ENCODE data around the gene NEURL1. TPM values are rescaled to one million over a fixed set of nuclear protein-coding genes. Genes with fewer than 3 reads are reported as not detected.

Gene NEURL1
- total and polyA plus RNA-seq, 9 donors, result 0.28 to 5.6 (median 3.1) TPM

- Histone ChIP-seq H3K9me3 (no peaks in the 10 kb centered on the region), H3K4me1 (ENCODE audit: insufficient read depth) (peaks cover 46% of the 10 kb centered on the region), H3K36me3 (no peaks in the 10 kb centered on the region), H3K27me3 (no peaks in the 10 kb centered on the region), H3K4me3 (no peak overlapping the region), H3K27ac (peak overlapping the region in 1 of 2 donors; percentile 49)
- TF ChIP-seq POLR2A (IDR thresholded peaks at IDR 0.05) (no peak), CTCF (IDR thresholded peaks at IDR 0.05) (no peak), EP300 (IDR thresholded peaks at IDR 0.05) (no peak)
- peak; percentile 82 to 91 (median 89) for DNase-seq
- WGBS, 3 donors, result 34 to 56% (median 35%) methylated on average over 19 to 20 of the region's 20 CpGs
- intact Hi-C loops (cut with DNase I), result loop anchor here in 1 of 4 donors (10.0 kb wide), 1 partner anchor 48 kb away; no protein-coding TSS in a partner anchor
Measured at GRCh38 chr10:103616705-103617601, 123.4 kb downstream of the NEURL1 start.

GRCh38 chr10:103617602-103618385 lies 124.3 kb downstream of the NEURL1 start:
- no peak for DNase-seq
- Histone ChIP-seq H3K9me3 (no peaks in the 10 kb centered on the region), H3K27me3 (no peaks in the 10 kb centered on the region), H3K4me3 (no peak overlapping the region), H3K27ac (peak overlapping the region in 1 of 2 donors; percentile 49), H3K36me3 (no peaks in the 10 kb centered on the region), H3K4me1 (ENCODE audit: insufficient read depth) (peaks cover 46% of the 10 kb centered on the region)
- no peak for TF ChIP-seq EP300 (IDR thresholded peaks at IDR 0.05)
- no peak for TF ChIP-seq CTCF (IDR thresholded peaks at IDR 0.05)
- no peak for TF ChIP-seq POLR2A (IDR thresholded peaks at IDR 0.05)
- intact Hi-C loops (cut with DNase I), result loop anchor here in 1 of 4 donors (10.0 kb wide), 1 partner anchor 47 kb away; no protein-coding TSS in a partner anchor
- WGBS, 3 donors, result 73 to 83% (median 80%) methylated on average over 13 of the region's 13 CpGs

- whole genome bisulfite sequencing, 3 donors, result 33 to 41% (median 39%) methylated on average over 16 to 19 of the region's 19 CpGs
- peak; percentile 62 to 88 (median 82) for DNase-seq
- Histone ChIP-seq H3K27me3 (no peaks in the 10 kb centered on the region), H3K4me3 (no peak overlapping the region), H3K9me3 (no peaks in the 10 kb centered on the region), H3K36me3 (no peaks in the 10 kb centered on the region), H3K4me1 (ENCODE audit: insufficient read depth) (peaks cover 46% of the 10 kb centered on the region), H3K27ac (peak overlapping the region in 1 of 2 donors; percentile 49)
- TF ChIP-seq POLR2A (IDR thresholded peaks at IDR 0.05) (no peak), EP300 (IDR thresholded peaks at IDR 0.05) (no peak), CTCF (IDR thresholded peaks at IDR 0.05) (no peak)
- intact Hi-C loops (cut with DNase I), result loop anchor here in 1 of 4 donors (10.0 kb wide), 1 partner anchor 46 kb away; no protein-coding TSS in a partner anchor
Measured at GRCh38 chr10:103618575-103619423, 125.3 kb downstream of the NEURL1 start.

Data from ovary (tissue), 9 donors.